NCI-H2196 treated with DMSO at 0.1 percent for 48 hours (cell line): Measurements from ENCODE around the gene TRAF7.
A peak's percentile ranks its signal among the peaks of the same experiment; 100 is the strongest.
"Not testable (repeated sequence)": the region's sequence is repeated elsewhere in the genome, so short reads cannot be mapped to it uniquely, and the experiment has no call there.

Experiments used
- DNase-seq: peaks from one replicate; lab custom pipeline; 2025; ENCODE audit not compliant: unreplicated experiment; lab: John Stamatoyannopoulos, UW

Gene TRAF7

GRCh38 chr16:2121853-2122252 lies 33.7 kb upstream of the TRAF7 start:
- DNase-seq = no peak

GRCh38 chr16:2122429-2122828 lies 33.2 kb upstream of the TRAF7 start:
- no peak for DNase-seq

GRCh38 chr16:2122934-2123683 lies 32.5 kb upstream of the TRAF7 start:
- not testable (repeated sequence) for DNase-seq

GRCh38 chr16:2123706-2124376 lies 31.7 kb upstream of the TRAF7 start:
- DNase-seq = not testable (repeated sequence)

GRCh38 chr16:2124377-2124693 lies 31.2 kb upstream of the TRAF7 start:
- DNase-seq = not testable (repeated sequence)

DNA sequence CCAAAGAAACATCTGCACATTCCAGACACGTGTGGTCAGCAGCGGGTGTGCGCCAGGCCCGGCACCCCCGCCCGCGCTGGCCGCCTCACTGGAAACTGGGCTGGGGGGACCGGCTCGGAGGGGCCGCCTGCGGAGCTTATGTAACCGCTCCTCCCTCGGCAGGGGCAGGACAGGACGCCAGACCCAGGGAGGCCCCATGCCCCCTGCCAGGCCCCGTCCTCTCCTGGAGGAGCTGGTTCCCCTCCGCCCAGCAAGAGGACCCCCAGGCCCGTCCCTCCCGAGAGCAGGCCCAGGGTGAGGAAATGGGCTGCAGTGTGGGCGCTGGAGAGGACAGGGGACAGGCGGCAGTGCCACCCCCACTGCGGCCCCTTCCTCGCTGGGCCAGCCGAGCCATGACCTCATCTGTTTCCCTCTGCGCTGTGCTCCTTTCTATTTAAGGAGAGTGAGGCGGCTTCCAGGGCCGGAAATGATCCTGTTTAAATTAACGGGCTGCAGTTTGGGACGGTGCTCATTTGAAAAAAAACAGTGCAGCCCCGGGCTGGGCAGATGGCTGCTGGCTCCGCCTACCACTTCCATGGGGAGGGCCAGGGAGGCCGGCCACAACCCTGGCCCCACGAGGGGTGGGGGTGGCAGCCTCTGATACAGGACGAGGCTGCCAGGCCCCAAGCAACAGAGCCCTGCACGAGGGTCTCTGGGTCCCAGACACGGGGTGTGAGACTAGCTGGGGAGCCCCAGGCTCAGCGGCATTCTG lies 30.7 kb upstream of the TRAF7 start:
- peak; percentile 9 for DNase-seq

DNA sequence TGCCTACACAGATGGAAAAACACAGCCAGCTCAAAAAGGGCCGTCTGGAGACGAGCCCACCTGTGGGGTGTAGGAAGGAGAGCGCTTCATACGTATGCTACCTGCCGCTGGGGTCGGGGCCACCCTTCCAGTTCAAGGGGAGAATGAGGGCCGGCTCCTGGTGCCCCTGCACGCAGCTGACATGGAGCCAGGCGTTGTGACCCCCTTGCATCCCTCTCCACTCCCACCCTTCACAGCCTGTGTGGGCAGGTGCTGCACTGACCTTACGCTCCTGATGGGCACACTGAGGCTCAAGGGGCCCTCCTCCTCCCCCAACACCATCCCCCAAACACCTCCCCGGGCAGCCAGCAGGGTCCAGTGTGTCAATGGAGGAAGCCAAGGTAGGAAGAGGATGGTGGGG lies 30.0 kb upstream of the TRAF7 start:
- not testable (repeated sequence) for DNase-seq

GRCh38 chr16:2126161-2126743 lies 29.3 kb upstream of the TRAF7 start:
- DNase-seq = not testable (repeated sequence)

GRCh38 chr16:2126928-2127556 lies 28.5 kb upstream of the TRAF7 start:
- DNase-seq = not testable (repeated sequence)

- DNase-seq = not testable (repeated sequence)
Observed at GRCh38 chr16:2127630-2128280, 27.8 kb upstream of the TRAF7 start.

DNA sequence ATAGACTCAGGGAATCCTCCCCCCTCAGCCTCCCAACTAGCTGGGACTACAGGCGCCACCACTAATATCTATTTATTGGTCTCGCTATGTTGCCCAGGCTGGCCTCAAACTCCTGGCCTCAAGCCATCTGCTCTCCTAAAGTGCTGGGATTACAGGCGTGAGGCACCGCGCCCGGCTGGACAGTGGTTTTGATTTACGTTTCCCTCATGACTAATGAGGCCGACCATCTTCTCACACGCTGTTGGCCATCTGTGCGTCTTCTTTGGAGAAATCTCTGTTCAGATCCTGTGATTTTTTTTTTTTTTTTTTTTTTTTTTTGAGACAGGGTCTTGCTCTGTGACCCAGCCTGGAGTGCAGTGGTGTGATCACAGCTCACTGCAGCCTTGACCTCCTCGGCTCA lies 26.3 kb upstream of the TRAF7 start:
- not testable (repeated sequence) for DNase-seq

DNA sequence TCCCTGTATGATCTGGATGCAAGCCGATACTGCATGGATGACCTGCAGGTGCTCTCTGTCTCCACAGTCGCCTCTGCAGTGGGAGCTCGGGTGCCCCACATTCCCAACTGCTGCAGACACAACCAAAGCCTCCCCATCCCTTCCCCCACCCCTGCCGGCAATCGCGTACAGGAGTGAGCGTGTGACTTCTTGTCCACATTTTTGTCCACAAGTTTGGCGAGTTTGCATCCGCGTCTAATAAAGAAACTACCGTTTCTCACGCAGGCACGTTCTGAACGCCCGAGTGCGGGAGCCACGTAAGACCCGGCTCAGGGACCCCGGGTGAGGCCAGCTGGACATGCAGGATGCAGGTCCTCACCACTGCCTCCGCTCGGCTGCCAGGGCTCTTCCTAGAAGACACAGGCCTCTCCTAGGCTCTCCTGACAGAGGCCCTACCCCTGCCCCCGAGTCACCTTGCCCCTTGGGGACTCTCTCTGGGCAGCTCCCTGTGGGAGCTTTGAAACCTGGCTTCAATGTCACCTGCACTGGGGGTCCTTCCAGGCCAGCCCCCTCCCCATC lies 25.6 kb upstream of the TRAF7 start:
- DNase-seq = not testable (repeated sequence)

DNA sequence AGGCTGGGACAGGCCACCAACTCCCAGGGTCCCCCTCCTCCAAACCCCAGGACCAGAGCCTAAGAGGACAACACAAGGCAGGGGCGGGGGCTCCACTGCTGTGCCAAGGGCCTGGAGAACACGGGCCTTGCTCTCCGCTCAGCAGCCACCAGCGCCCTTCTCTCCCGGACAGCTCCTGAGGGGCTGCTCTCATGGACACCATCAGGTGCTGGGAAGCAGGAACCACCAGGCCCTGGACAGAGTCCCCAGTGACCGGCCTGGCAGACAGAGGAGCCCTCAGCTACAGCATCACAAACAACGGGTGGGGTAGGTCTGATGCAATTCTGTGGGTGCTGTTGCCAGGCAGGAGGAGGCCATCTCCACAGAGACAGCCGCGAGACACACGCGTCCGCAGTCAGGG lies 21.8 kb upstream of the TRAF7 start:
- not testable (repeated sequence) for DNase-seq

DNA sequence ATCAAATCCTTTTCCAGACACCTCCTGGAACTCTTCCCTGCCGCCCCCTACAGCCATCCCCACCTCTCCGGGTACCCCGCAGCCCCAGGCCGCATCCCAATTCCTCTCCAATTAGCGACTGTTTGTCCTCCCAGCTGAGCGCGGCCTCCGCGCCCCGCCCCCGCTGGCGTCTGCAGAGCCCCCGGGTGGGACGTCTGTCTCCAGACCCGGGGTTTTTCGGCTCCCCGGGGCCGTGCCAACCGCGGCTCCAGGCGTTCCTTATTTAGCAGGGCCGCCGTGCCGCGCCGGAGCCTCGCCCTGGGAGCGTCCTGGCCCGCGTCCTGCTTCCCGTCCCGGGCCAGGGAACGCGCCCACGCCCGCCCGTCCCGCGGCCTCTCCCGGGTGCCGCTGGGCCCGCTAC lies 20.5 kb upstream of the TRAF7 start:
- not testable (repeated sequence) for DNase-seq

- peak; percentile 69 for DNase-seq
Observed at GRCh38 chr16:2135770-2136490, 19.7 kb upstream of the TRAF7 start, which contains the start of gene PKD1. Gene PKD1 (minus strand): TSS chr16:2135898. CDS start chr16:2135689, 209 bp downstream.

GRCh38 chr16:2142942-2143877 lies 12.4 kb upstream of the TRAF7 start:
- no peak for DNase-seq

DNA sequence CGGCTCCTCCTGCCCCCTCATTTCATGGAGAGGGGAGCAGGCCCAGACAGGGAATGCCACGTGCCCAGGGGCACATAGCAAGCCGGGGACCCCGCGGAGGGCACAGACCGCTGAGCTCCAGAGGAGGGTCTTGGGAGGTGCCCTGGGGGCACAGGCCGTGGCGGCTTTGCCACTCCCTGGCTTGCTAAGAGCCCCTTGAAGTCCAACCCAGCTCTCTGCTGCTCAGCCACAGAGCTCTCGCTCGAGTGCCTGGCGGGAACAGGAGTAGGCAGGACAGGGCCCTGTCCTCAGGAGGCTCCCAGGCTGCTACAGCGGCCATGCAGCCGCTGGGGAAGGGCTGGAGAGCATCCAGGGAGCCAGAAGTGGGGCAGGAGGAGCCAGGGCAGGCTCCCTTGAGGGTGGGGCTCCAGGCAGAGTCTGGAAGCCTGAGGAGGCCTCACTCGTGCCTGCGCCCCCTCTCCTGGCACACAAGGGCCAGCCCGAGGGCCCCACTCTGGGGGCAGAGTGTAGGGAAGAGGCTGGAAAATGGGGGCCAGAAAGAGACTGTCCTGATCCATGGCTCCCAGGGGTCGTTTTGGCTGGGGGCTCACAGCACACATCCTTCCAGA lies 11.6 kb upstream of the TRAF7 start:
- DNase-seq = no peak

GRCh38 chr16:2145843-2146242 lies 9.7 kb upstream of the TRAF7 start:
- no peak for DNase-seq
